A673 (cell line): Measurements from ENCODE around the gene SPPL2B. TPM values are rescaled to one million over a fixed set of nuclear protein-coding genes. Genes with fewer than 3 reads are reported as not detected.

Experiments used
- BruUV-seq: library from RNA; stranded (reverse); fragments of 400-500 nt; replicated peaks from 2 replicates; lab custom pipeline; 2021; lab: Mats Ljungman, UMichigan
- CTCF ChIA-PET: fragments of 300-600 bp; sonication (Branson Sonifier 250); formaldehyde crosslinking; loops from one replicate; lab custom pipeline; 2022; ENCODE audit warnings: antibody characterized with exemption; lab: Charles Lee
- POLR2A ChIA-PET: fragments of 300-600 bp; sonication (Branson Sonifier 250); formaldehyde crosslinking; loops from one replicate; lab custom pipeline; 2022; ENCODE audit warnings: antibody characterized with exemption; ENCODE audit not compliant: low non-redundant PET; lab: Charles Lee
- DNase-seq: peaks from one replicate; pipeline ENCODE4 v3.0.0-alpha.2; 2015; ENCODE audit warnings: low spot score
- H3K27ac ChIP-seq: fragments of 200-600 bp; sonication (generic); 2 replicates; pipeline ENCODE4 v1.5.1; 2016; ENCODE audit warnings: mixed run types, low read depth, mild to moderate bottlenecking, mixed read lengths, antibody characterized with exemption, low read length; ENCODE audit not compliant: poor library complexity, severe bottlenecking
- H3K27me3 ChIP-seq: fragments of 200-600 bp; sonication (generic); replicated peaks from 2 replicates; pipeline ENCODE4 v1.6.1; 2017; ENCODE audit warnings: mixed run types, low read depth, mild to moderate bottlenecking, mixed read lengths, antibody characterized with exemption, low read length; ENCODE audit not compliant: insufficient read depth, poor library complexity
- H3K36me3 ChIP-seq: fragments of 200-600 bp; sonication (generic); 2 replicates; pipeline ENCODE4 v1.6.1; 2016; ENCODE audit warnings: mixed run types, mild to moderate bottlenecking, mixed read lengths, antibody characterized with exemption, low read length; ENCODE audit not compliant: insufficient read depth, poor library complexity, severe bottlenecking
- H3K4me1 ChIP-seq: fragments of 200-600 bp; sonication (generic); 2 replicates; pipeline ENCODE4 v1.6.1; 2017; ENCODE audit warnings: mixed run types, mild to moderate bottlenecking, mixed read lengths, antibody characterized with exemption, low read length; ENCODE audit not compliant: insufficient read depth, poor library complexity, severe bottlenecking
- H3K4me3 ChIP-seq: fragments of 200-600 bp; sonication (generic); 2 replicates; pipeline ENCODE4 v1.5.1; 2016; ENCODE audit warnings: low read depth, mixed run types, mild to moderate bottlenecking, mixed read lengths, low read length; ENCODE audit not compliant: poor library complexity, severe bottlenecking
- H3K9me3 ChIP-seq: fragments of 200-600 bp; sonication (generic); 2 replicates; pipeline ENCODE4 v1.6.1; 2016; ENCODE audit warnings: mixed run types, low read depth, mild to moderate bottlenecking, mixed read lengths, antibody characterized with exemption, low read length; ENCODE audit not compliant: poor library complexity, severe bottlenecking
- CTCF ChIP-seq: fragments of 300-800, 200-600 bp; sonication (generic); conservative IDR thresholded peaks from 2 replicates; pipeline ENCODE4 v1.5.1; 2017; ENCODE audit warnings: low read depth, mild to moderate bottlenecking, antibody characterized with exemption, low read length, moderate library complexity, mixed read lengths
- EZH2 ChIP-seq: fragments of 200-600 bp; sonication (generic); IDR thresholded peaks from 2 replicates; pipeline ENCODE4 v1.6.1; 2017; ENCODE audit warnings: borderline replicate concordance, low read depth, mild to moderate bottlenecking, mixed read lengths, antibody characterized with exemption, low read length; ENCODE audit not compliant: poor library complexity, severe bottlenecking
- intact Hi-C: fragments of 100-400 bp; cut with micrococcal nuclease; formaldehyde crosslinking; loops from one replicate; pipeline ENCODE4 v1.10.0; 2022; ENCODE audit not compliant: unreplicated experiment
- total RNA-seq: library from RNA; stranded (reverse); gene quantifications from 2 replicates; pipeline ENCODE4 v1.2.3, GENCODE V29; 2021

The SPPL2B gene
- total RNA-seq, 1 experiment from 2014 or later: 86.8 TPM

- Histone ChIP-seq H3K27me3 (peaks cover 5% of the 10 kb centered on the region), H3K27ac (no peak overlapping the region), H3K9me3 (no peaks in the 10 kb centered on the region), H3K4me3 (no peak overlapping the region), H3K36me3 (no peaks in the 10 kb centered on the region), H3K4me1 (no peaks in the 10 kb centered on the region)
- TF ChIP-seq EZH2 (no peak), CTCF (no peak)
- intact Hi-C loops: no loop called here
- ChIA-PET POLR2A (interaction anchor here (0.6 to 0.7 kb wide), 2 partner anchors 10 to 107 kb away, joined by 3 to 7 read pairs; no protein-coding TSS in a partner anchor), CTCF (interaction anchor here (0.6 kb wide), 2 partner anchors 112 to 480 kb away, joined by 3 to 9 read pairs; partner anchors contain the start of gene ABHD17A)
- peak; percentile 45 for DNase-seq
- no TSS peak for BruUV-seq
Measured at GRCh38 chr19:2365201-2365970, 36.9 kb downstream of the SPPL2B start.

GRCh38 chr19:2371656-2372055, 43.2 kb downstream of the SPPL2B start:
- H3K27me3 ChIP-seq: no peaks in the 10 kb centered on the region
- H3K36me3 ChIP-seq: no peaks in the 10 kb centered on the region
- TF ChIP-seq EZH2 (no peak), CTCF (no peak)
- DNase-seq: no peak
- no peak overlapping the region for H3K27ac ChIP-seq
- ChIA-PET POLR2A (interaction anchor here (0.7 kb wide), 1 partner anchor 9 kb away, joined by 5 read pairs; no protein-coding TSS in a partner anchor), CTCF (no interaction called here)
- no TSS peak for BruUV-seq
- H3K4me1 ChIP-seq: no peaks in the 10 kb centered on the region
- H3K4me3 ChIP-seq: no peak overlapping the region
- intact Hi-C loops: no loop called here
- no peaks in the 10 kb centered on the region for H3K9me3 ChIP-seq

DNA sequence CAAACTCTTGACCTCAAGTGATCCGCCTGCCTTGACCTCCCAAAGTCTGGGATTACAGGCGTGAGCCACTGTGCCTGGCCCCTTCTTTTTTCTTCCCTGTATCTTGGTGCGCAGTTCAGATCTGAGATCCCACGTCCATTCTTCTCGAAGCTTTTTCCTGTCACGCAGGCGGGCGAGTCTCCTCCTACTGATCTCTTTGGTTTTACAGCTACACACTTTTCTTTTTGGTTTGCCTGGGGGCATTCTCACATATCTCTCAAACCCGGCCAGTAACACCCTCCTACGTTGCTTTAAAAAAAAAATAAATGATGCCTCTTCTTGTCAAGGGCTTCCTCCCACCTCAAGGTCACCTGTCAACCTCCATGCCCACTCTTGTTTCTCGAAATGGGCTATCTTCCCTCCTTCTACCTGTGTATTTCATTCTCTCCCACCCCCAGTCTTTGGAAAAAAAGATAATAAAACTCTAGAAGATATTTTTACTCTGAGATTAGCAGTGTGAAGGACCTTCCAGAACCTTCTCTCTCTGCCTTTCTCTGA, 43.7 kb downstream of the SPPL2B start:
- H3K9me3 ChIP-seq: no peaks in the 10 kb centered on the region
- intact Hi-C loops: no loop called here
- no peak for DNase-seq
- TF ChIP-seq CTCF: no peak
- no peak for TF ChIP-seq EZH2
- CTCF ChIA-PET: no interaction called here
- no peaks in the 10 kb centered on the region for H3K4me1 ChIP-seq
- no peaks in the 10 kb centered on the region for H3K36me3 ChIP-seq
- no peak overlapping the region for H3K4me3 ChIP-seq
- H3K27ac ChIP-seq: no peak overlapping the region
- POLR2A ChIA-PET: interaction anchor here (0.7 kb wide), 1 partner anchor 9 kb away, joined by 5 read pairs; no protein-coding TSS in a partner anchor
- H3K27me3 ChIP-seq: no peaks in the 10 kb centered on the region
- no TSS peak for BruUV-seq
